K562 (cell line): ENCODE measurements around the gene CD300C. TPM values are rescaled to one million over a fixed set of nuclear protein-coding genes. Genes with fewer than 3 reads are reported as not detected.

Experiments
- ATAC-seq: fragments of 200-7000 bp; cut with Tn5 transposase; 3 replicates; pipeline ENCODE4 v1.9.1; 2020; ENCODE audit warnings: moderate library complexity
- BruUV-seq: library from RNA; stranded (reverse); fragments of 400-500 nt; replicated peaks from 2 replicates; lab custom pipeline; 2021; lab: Mats Ljungman, UMichigan
- CTCF ChIA-PET: fragments of 300-600 bp; formaldehyde crosslinking; extraction: SDS; loops from one replicate; lab custom pipeline; 2021; ENCODE audit warnings: low intra/inter-chr PET ratio; lab: Yijun Ruan, JAX
- POLR2A ChIA-PET: fragments of 300-600, 350-650 bp; sonication (Branson Sonifier 250); formaldehyde crosslinking; extraction: SDS; loops from one replicate; lab custom pipeline; 2021; ENCODE audit warnings: antibody characterized with exemption, inconsistent platforms; lab: Yijun Ruan, JAX
- DNase-seq, 4 experiments: peaks; one replicate each; pipeline versions ENCODE4 v3.0.0 to v3.0.0-alpha.2; 2011 to 2018; ENCODE audit warnings: low spot score in 3 of 4, mixed read lengths in 3 of 4; ENCODE audit errors: extremely low read depth in 1 of 4
- FAIRE-seq: peaks from 2 replicates; lab custom pipeline; 2011; peaks lifted over from hg19 to GRCh38; lab: Jason Lieb, UNC
- H2AFZ ChIP-seq: 2 replicates; pipeline ENCODE4 v1.6.0; 2011; ENCODE audit warnings: low read depth, low read length, control low read depth, inconsistent platforms
- H3K27ac ChIP-seq: fragments of 200-600 bp; 3 replicates; pipeline ENCODE4 v1.8.0; 2011; ENCODE audit warnings: low read depth, mild to moderate bottlenecking, control low read depth, inconsistent platforms, low read length, moderate library complexity, mixed read lengths; ENCODE audit errors: extremely low read depth
- H3K27me3 ChIP-seq, 2 experiments: fragments of 300-600 bp in 1 of 2; 2 replicates in 1 of 2; 3 replicates in 1 of 2; pipeline versions ENCODE4 v1.6.0 to v1.8.0; 2011; ENCODE audit warnings: inconsistent platforms in 2 of 2, low read length in 2 of 2, mild to moderate bottlenecking in 1 of 2, mixed read lengths in 1 of 2, moderate library complexity in 1 of 2; ENCODE audit not compliant: control insufficient read depth in 2 of 2, insufficient read depth in 2 of 2
- H3K36me3 ChIP-seq: fragments of 300-600 bp; 3 replicates; pipeline ENCODE4 v1.8.0; 2011; ENCODE audit warnings: mild to moderate bottlenecking, low read length, inconsistent platforms; ENCODE audit not compliant: control insufficient read depth, insufficient read depth
- H3K4me1 ChIP-seq, 2 experiments: fragments of 200-600 bp in 1 of 2; replicated peaks in 1 of 2; 2 replicates in 1 of 2; 3 replicates in 1 of 2; pipeline versions ENCODE4 v1.5.1 to v1.8.0; 2011; ENCODE audit warnings: inconsistent platforms in 2 of 2, low read length in 2 of 2, mild to moderate bottlenecking in 1 of 2, mixed read lengths in 1 of 2, moderate library complexity in 1 of 2; ENCODE audit not compliant: control insufficient read depth in 2 of 2, insufficient read depth in 2 of 2
- H3K4me2 ChIP-seq: 2 replicates; pipeline ENCODE4 v1.6.1; 2011; ENCODE audit warnings: low read length, control low read depth, inconsistent platforms, mixed read lengths; ENCODE audit not compliant: insufficient read depth
- H3K4me3 ChIP-seq: fragments of 200-600 bp; sonication (generic), shearing (Covaris generic); 2 replicates; pipeline ENCODE4 v1.5.1; 2016; ENCODE audit warnings: control low read depth, inconsistent platforms
- H3K79me2 ChIP-seq: fragments of 200-600 bp; 3 replicates; pipeline ENCODE4 v1.8.0; 2011; ENCODE audit warnings: low read length, inconsistent platforms; ENCODE audit not compliant: control insufficient read depth, insufficient read depth
- H3K9ac ChIP-seq, 2 experiments: 2 replicates each; pipeline versions ENCODE4 v1.6.0 to v1.6.1; 2011; ENCODE audit warnings: low read depth in 2 of 2, low read length in 2 of 2, control low read depth in 1 of 2, inconsistent platforms in 1 of 2, mild to moderate bottlenecking in 1 of 2, mixed read lengths in 1 of 2; ENCODE audit not compliant: insufficient read depth in 1 of 2
- H3K9me1 ChIP-seq: one replicate; pipeline ENCODE4 v1.6.0; 2011; ENCODE audit warnings: inconsistent platforms, mild to moderate bottlenecking, low read length, moderate library complexity; ENCODE audit not compliant: control insufficient read depth, insufficient read depth
- H3K9me3 ChIP-seq: replicated peaks from 2 replicates; pipeline ENCODE4 v1.5.1; 2011; ENCODE audit warnings: low read depth, low read length, inconsistent platforms; ENCODE audit not compliant: control insufficient read depth, insufficient read depth
- H4K20me1 ChIP-seq: replicated peaks from 2 replicates; pipeline ENCODE4 v1.6.1; 2011; ENCODE audit warnings: low read length, inconsistent platforms, mixed read lengths; ENCODE audit not compliant: control insufficient read depth, insufficient read depth
- MTA1 ChIP-seq: fragments of 450-650 bp; IDR thresholded peaks from 2 replicates; pipeline ENCODE4 v1.6.1; 2017; ENCODE audit warnings: borderline replicate concordance
- POLR2AphosphoS5 ChIP-seq: IDR thresholded peaks from 2 replicates; pipeline ENCODE4 v1.6.1; 2011; ENCODE audit warnings: mild to moderate bottlenecking, low read depth, low read length, moderate library complexity; ENCODE audit not compliant: control insufficient read depth, insufficient read depth
- ZNF165 ChIP-seq: fragments of 250-450 bp; sonication (Bioruptor Pico); IDR thresholded peaks from 2 replicates; pipeline ENCODE4 v1.4.0; 2020; ENCODE audit warnings: borderline replicate concordance
- ZNF778 ChIP-seq: fragments of 450-650 bp; formaldehyde crosslinking; IDR thresholded peaks from 2 replicates; pipeline ENCODE4 v1.4.0; 2020; ENCODE audit warnings: mild to moderate bottlenecking, moderate library complexity
- WGBS: fragments of 100-300 bp; shearing (Covaris generic); methylation state at CpG from one replicate; pipeline ENCODE4 v1.1.6; 2016; ENCODE audit warnings: low coverage, mixed read lengths; ENCODE audit not compliant: insufficient coverage; ENCODE audit errors: missing lambda C conversion rate; 5-methylcytosine and 5-hydroxymethylcytosine counted together
- in situ Hi-C: fragments of 300-500 bp; cut with MboI; formaldehyde crosslinking; loops from 4 replicates; pipeline ENCODE4 v1.15.0; 2018; ENCODE audit warnings: inconsistent platforms, mixed read lengths
- intact Hi-C: fragments of 100-400 bp; cut with micrococcal nuclease; formaldehyde crosslinking; loops from 2 replicates; pipeline ENCODE4 v1.14.2; 2022
- polyA plus RNA-seq, 8 experiments: library from polyadenylated mRNA; depleted of rRNA in 4 of 8; stranded (reverse) in 5 of 8; unstranded in 3 of 8; fragments of >200 nt; fragmentation: Nextera tagmentation in 2 of 8; fragmentation: Illumina TruSeq in 1 of 8; extraction: Ambion mirVana in 2 of 8; extraction: Trizol in 1 of 8; gene quantifications; 2 replicates each; pipeline versions ENCODE4 v1.2.1 to v1.2.3, GENCODE V29; 2011 to 2014; ENCODE audit warnings: inconsistent platforms in 1 of 8, missing spikeins in 1 of 8
- total RNA-seq, 7 experiments: library from RNA; depleted of rRNA in 6 of 7; stranded (reverse); fragments of >200 nt in 6 of 7; fragmentation: Illumina TruSeq in 2 of 7; extraction: Trizol in 2 of 7; gene quantifications; 2 replicates each; pipeline versions ENCODE4 v1.2.1 to v1.2.3, GENCODE V29; 2011 to 2021; ENCODE audit warnings: low replicate concordance in 1 of 7
- TF ChIP-seq, protein P1 (sequence below): fragments of 250-450 bp; sonication (Bioruptor Pico); IDR thresholded peaks from 2 replicates; pipeline ENCODE4 v1.4.0; 2020; ENCODE audit warnings: borderline replicate concordance
- TF ChIP-seq, protein P2 (sequence below): fragments of 150-350 bp; conservative IDR thresholded peaks from 2 replicates; pipeline ENCODE4 v1.6.1; 2014; ENCODE audit warnings: low read length

CD300C gene
- total and polyA plus RNA-seq, 9 of the 15 experiments (the other 6 are each of a cell fraction or from before 2014, with no cell fraction given), result 0.04 to 0.16 (median 0.07) TPM; not detected in 6

DNA sequence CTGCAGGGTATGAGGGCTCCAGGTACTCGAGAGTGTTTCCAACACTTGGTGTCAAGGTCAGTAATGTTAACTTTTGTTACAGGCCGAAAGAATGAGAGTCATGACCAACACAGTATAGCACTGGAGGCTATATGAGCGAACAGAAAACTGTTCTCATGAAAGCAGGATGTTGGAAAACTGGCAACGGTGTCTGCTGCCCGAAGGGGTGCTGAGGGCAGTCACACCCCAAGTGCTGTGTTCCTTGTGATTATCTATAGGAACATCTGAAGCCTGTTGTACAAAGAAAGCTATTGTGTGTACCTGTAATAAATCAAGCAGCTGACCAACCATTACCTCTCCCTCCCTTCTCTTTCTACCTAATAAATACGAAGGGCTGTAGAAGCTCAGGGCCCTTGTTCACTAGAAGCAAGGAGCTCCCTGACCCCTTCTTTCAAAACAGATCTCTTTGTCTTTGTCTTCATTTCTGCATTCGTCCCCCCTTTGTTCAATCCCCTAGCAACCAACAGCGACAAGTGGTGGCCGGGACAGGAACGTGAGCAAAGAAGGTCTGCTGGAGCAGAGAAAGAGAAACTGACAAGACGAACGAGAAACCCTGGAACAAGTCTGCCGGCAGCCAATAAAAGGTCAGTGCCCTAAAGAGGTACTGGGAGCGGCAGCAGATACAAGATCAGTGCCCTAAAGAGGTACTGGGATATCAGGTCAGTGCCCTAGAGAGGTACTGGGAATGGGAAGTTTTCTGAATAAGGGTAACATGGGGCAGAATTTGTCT lies 38.6 kb upstream of the CD300C start:
- WGBS, result 2% methylated on average over 14 of the region's 14 CpGs
- intact Hi-C loops (no loop called here), in situ Hi-C loops (no loop called here)
- CTCF ChIA-PET, result no interaction called here
- Histone ChIP-seq H3K27me3 (peaks cover 5 to 37% of the 10 kb centered on the region in 2 experiments; a peak in 3 of 5 replicates), H3K27ac (no peak overlapping the region), H3K9me3 (no peaks in the 10 kb centered on the region; the same call in 1 of the 2 replicates), H3K9me1 (peaks cover 2% of the 10 kb centered on the region), H3K4me1 (no peaks in the 10 kb centered on the region), H2AFZ (no peak overlapping the region), H4K20me1 (no peaks in the 10 kb centered on the region), H3K9ac (no peak overlapping the region), H3K36me3 (no peaks in the 10 kb centered on the region), H3K4me3 (no peak overlapping the region), H3K79me2 (no peaks in the 10 kb centered on the region), H3K4me2 (no peak overlapping the region)
- DNase-seq, result no peak
- no TSS peak for BruUV-seq
- no peak for ATAC-seq
- FAIRE-seq, result no peak
- POLR2A ChIA-PET, result no interaction called here
- TF ChIP-seq ZNF165 (CRISPR knock-in tag) (no peak), ZNF778 (CRISPR knock-in tag) (no peak), MTA1 (no peak), POLR2AphosphoS5 (no peak)
- TF ChIP-seq, protein P1, sequence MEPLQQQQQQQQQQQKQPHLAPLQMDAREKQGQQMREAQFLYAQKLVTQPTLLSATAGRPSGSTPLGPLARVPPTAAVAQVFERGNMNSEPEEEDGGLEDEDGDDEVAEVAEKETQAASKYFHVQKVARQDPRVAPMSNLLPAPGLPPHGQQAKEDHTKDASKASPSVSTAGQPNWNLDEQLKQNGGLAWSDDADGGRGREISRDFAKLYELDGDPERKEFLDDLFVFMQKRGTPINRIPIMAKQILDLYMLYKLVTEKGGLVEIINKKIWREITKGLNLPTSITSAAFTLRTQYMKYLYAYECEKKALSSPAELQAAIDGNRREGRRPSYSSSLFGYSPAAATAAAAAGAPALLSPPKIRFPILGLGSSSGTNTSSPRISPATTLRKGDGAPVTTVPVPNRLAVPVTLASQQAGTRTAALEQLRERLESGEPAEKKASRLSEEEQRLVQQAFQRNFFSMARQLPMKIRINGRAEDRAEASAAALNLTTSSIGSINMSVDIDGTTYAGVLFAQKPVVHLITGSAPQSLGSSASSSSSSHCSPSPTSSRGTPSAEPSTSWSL, result no peak
- TF ChIP-seq, protein P2, sequence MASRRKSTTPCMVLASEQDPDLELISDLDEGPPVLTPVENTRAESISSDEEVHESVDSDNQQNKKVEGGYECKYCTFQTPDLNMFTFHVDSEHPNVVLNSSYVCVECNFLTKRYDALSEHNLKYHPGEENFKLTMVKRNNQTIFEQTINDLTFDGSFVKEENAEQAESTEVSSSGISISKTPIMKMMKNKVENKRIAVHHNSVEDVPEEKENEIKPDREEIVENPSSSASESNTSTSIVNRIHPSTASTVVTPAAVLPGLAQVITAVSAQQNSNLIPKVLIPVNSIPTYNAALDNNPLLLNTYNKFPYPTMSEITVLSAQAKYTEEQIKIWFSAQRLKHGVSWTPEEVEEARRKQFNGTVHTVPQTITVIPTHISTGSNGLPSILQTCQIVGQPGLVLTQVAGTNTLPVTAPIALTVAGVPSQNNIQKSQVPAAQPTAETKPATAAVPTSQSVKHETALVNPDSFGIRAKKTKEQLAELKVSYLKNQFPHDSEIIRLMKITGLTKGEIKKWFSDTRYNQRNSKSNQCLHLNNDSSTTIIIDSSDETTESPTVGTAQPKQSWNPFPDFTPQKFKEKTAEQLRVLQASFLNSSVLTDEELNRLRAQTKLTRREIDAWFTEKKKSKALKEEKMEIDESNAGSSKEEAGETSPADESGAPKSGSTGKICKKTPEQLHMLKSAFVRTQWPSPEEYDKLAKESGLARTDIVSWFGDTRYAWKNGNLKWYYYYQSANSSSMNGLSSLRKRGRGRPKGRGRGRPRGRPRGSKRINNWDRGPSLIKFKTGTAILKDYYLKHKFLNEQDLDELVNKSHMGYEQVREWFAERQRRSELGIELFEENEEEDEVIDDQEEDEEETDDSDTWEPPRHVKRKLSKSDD, result no peak
